Activated gamma-delta T cell (primary cell): ENCODE data around the gene PRODH.
"Not testable (repeated sequence)": the region's sequence is repeated elsewhere in the genome, so short reads cannot be mapped to it uniquely, and the experiment has no call there.

Experiments used
- DNase-seq: peaks from one replicate; lab custom pipeline; 2025; lab: John Stamatoyannopoulos, UW

The PRODH gene

GRCh38 chr22:18953128-18953527 is 17.0 kb upstream of the PRODH start:
- not testable (repeated sequence) for DNase-seq

- DNase-seq = no peak
Observed at GRCh38 chr22:18952022-18952421, 15.9 kb upstream of the PRODH start.

GRCh38 chr22:18950141-18950540 is 14.0 kb upstream of the PRODH start:
- DNase-seq = no peak

GRCh38 chr22:18947905-18948304 is 11.8 kb upstream of the PRODH start:
- DNase-seq = no peak

- not testable (repeated sequence) for DNase-seq
Observed at GRCh38 chr22:18947105-18947504, 11.0 kb upstream of the PRODH start.

GRCh38 chr22:18938691-18939090 is 2.6 kb upstream of the PRODH start:
- not testable (repeated sequence) for DNase-seq

- DNase-seq = not testable (repeated sequence)
Observed at GRCh38 chr22:18934688-18935087, 1.4 kb downstream of the PRODH start.

GRCh38 chr22:18933914-18934313 is 2.2 kb downstream of the PRODH start:
- no peak for DNase-seq

- no peak for DNase-seq
Observed at GRCh38 chr22:18931905-18932652, 4.0 kb downstream of the PRODH start.

- DNase-seq = no peak
Observed at GRCh38 chr22:18929459-18929858, 6.6 kb downstream of the PRODH start.

GRCh38 chr22:18927573-18927972 is 8.5 kb downstream of the PRODH start:
- no peak for DNase-seq

- DNase-seq = no peak
Observed at GRCh38 chr22:18927020-18927419, 9.1 kb downstream of the PRODH start.

GRCh38 chr22:18925368-18926064 is 10.6 kb downstream of the PRODH start:
- no peak for DNase-seq

- not testable (repeated sequence) for DNase-seq
Observed at GRCh38 chr22:18920257-18920902, 15.7 kb downstream of the PRODH start.

- not testable (repeated sequence) for DNase-seq
Observed at GRCh38 chr22:18917818-18918217, 18.3 kb downstream of the PRODH start.

- DNase-seq = not testable (repeated sequence)
Observed at GRCh38 chr22:18915550-18915949, 20.5 kb downstream of the PRODH start.

- not testable (repeated sequence) for DNase-seq
Observed at GRCh38 chr22:18914558-18914957, 21.5 kb downstream of the PRODH start.

GRCh38 chr22:18912264-18912946 is 23.7 kb downstream of the PRODH start:
- DNase-seq = not testable (repeated sequence)

GRCh38 chr22:18911535-18911934 is 24.6 kb downstream of the PRODH start:
- not testable (repeated sequence) for DNase-seq

- no peak for DNase-seq
Observed at GRCh38 chr22:18909556-18909955, 26.5 kb downstream of the PRODH start.

- DNase-seq = no peak
Observed at GRCh38 chr22:18906896-18907295, 29.2 kb downstream of the PRODH start.

- DNase-seq = not testable (repeated sequence)
Observed at GRCh38 chr22:18906410-18906745, 29.7 kb downstream of the PRODH start.
